Measurements from ENCODE around the gene ADAMTS2.

DNA sequence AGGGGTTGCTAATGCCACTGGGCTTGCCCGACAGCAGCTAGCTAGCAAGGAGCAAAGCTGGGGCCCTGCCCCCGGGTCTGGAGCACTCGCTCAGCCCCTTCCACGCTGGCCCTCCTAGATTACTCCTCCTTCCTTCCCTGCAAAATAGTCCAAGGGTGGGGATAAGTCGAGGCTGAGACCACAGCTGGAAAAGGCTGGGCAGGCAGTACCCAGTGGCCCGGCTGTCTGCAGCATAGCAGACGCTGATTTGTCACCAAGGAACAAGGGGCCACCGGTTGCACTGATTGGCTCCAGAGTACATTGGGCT lies 73.9 kb downstream of the ADAMTS2 start:
- TF ChIP-seq, protein P1, sequence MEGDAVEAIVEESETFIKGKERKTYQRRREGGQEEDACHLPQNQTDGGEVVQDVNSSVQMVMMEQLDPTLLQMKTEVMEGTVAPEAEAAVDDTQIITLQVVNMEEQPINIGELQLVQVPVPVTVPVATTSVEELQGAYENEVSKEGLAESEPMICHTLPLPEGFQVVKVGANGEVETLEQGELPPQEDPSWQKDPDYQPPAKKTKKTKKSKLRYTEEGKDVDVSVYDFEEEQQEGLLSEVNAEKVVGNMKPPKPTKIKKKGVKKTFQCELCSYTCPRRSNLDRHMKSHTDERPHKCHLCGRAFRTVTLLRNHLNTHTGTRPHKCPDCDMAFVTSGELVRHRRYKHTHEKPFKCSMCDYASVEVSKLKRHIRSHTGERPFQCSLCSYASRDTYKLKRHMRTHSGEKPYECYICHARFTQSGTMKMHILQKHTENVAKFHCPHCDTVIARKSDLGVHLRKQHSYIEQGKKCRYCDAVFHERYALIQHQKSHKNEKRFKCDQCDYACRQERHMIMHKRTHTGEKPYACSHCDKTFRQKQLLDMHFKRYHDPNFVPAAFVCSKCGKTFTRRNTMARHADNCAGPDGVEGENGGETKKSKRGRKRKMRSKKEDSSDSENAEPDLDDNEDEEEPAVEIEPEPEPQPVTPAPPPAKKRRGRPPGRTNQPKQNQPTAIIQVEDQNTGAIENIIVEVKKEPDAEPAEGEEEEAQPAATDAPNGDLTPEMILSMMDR (IDR thresholded peaks at IDR 0.05; ENCODE audit: borderline replicate concordance, extremely low read depth, low read length, poor library complexity, severe bottlenecking) = no peak
- TF ChIP-seq EZH2 (IDR thresholded peaks at IDR 0.05; ENCODE audit: borderline replicate concordance, low read depth, low read length, severe bottlenecking) = no peak

All from DND-41 (cell line).